ENCODE measurements around the gene ZNF444.

ZNF444 gene

GRCh38 chr19:56107626-56108351 is 33.3 kb upstream of the ZNF444 start:
- no peak overlapping the region for H3K4me3 ChIP-seq (ENCODE audit: extremely low read depth, insufficient read depth, low read length, poor library complexity, severe bottlenecking)
- H3K36me3 ChIP-seq (ENCODE audit: control insufficient read depth, insufficient read depth, low read length), result peaks cover 30% of the 10 kb centered on the region
- no peak overlapping the region for H3K27ac ChIP-seq (ENCODE audit: low read depth, low read length, severe bottlenecking)
- WGBS, 2 experiments (ENCODE audit: insufficient coverage in 2 of 2), result 89 to 90% methylated on average over 21 to 24 of the region's 27 CpGs
- H3K9me3 ChIP-seq (ENCODE audit: control insufficient read depth, low read length), result no peaks in the 10 kb centered on the region
- H3K4me1 ChIP-seq (ENCODE audit: control insufficient read depth, insufficient read depth, low read length, poor library complexity, severe bottlenecking), result peaks cover 35% of the 10 kb centered on the region

DNA sequence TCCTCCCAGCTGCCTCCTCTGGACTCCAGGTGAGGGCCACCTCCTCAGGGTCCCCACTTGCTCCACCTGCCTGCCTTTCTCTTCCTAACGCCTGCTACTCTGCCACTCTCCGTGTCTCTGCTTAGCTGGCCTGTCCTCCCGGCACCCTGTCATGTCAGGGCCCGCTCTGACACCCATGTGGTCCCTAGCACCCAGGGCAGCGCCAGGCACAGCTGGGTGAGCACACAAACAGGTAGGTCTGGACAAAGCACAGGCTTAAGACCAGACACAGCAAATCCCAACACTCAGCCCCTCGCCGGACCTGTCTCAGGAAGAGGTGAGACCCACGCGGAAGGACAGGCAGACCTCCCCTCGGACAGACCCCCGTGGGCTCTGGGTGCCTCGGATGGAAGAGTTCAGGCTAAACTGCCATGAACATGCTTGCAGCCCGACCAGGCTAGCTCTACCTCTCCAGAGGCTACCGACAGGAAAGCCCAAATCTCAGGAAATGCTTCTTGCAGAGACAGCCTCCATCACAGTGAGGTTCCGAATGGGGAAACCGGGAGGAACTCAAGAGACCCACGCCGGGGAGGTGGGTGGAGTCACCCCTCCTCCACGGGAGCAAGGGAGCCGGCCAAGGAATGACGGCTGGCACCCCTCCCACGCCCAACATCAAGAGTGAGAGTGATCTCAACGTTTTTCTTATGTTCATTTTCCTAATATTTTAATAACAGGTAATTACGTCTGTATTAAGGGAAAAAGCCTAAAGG is 32.5 kb upstream of the ZNF444 start:
- H3K4me3 ChIP-seq (ENCODE audit: extremely low read depth, insufficient read depth, low read length, poor library complexity, severe bottlenecking), result no peak overlapping the region
- no peaks in the 10 kb centered on the region for H3K9me3 ChIP-seq (ENCODE audit: control insufficient read depth, low read length)
- peaks cover 24% of the 10 kb centered on the region for H3K36me3 ChIP-seq (ENCODE audit: control insufficient read depth, insufficient read depth, low read length)
- H3K27ac ChIP-seq (ENCODE audit: low read depth, low read length, severe bottlenecking), result peak overlapping the region; percentile 29
- WGBS, 2 experiments (ENCODE audit: insufficient coverage in 2 of 2), result 73 to 82% methylated on average over 18 to 19 of the region's 24 CpGs
- H3K4me1 ChIP-seq (ENCODE audit: control insufficient read depth, insufficient read depth, low read length, poor library complexity, severe bottlenecking), result peaks cover 35% of the 10 kb centered on the region

DNA sequence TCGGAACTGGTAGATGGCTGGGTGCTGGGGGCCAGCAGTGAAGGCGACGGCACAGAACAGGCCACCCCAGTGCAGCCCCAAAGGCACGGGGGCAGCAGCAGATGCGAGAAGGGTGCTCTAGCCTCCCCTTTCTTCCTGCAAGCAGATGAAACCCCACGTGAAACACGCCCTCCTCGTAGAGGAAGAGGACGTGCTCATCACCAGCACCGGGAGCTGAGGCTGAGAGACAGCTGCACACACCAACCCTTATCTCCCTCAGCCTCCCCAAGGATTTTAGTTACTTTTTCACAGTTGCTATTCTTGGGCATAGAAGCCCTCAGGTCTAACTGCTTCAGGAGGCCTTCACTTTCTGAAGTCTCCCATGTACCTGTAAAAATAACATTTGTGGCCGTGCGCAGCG is 31.9 kb upstream of the ZNF444 start:
- H3K4me3 ChIP-seq (ENCODE audit: extremely low read depth, insufficient read depth, low read length, poor library complexity, severe bottlenecking), result no peak overlapping the region
- 78 to 85% methylated on average over 4 to 13 of the region's 13 CpGs for WGBS, 2 experiments (ENCODE audit: insufficient coverage in 2 of 2)
- H3K27ac ChIP-seq (ENCODE audit: low read depth, low read length, severe bottlenecking), result no peak overlapping the region

DNA sequence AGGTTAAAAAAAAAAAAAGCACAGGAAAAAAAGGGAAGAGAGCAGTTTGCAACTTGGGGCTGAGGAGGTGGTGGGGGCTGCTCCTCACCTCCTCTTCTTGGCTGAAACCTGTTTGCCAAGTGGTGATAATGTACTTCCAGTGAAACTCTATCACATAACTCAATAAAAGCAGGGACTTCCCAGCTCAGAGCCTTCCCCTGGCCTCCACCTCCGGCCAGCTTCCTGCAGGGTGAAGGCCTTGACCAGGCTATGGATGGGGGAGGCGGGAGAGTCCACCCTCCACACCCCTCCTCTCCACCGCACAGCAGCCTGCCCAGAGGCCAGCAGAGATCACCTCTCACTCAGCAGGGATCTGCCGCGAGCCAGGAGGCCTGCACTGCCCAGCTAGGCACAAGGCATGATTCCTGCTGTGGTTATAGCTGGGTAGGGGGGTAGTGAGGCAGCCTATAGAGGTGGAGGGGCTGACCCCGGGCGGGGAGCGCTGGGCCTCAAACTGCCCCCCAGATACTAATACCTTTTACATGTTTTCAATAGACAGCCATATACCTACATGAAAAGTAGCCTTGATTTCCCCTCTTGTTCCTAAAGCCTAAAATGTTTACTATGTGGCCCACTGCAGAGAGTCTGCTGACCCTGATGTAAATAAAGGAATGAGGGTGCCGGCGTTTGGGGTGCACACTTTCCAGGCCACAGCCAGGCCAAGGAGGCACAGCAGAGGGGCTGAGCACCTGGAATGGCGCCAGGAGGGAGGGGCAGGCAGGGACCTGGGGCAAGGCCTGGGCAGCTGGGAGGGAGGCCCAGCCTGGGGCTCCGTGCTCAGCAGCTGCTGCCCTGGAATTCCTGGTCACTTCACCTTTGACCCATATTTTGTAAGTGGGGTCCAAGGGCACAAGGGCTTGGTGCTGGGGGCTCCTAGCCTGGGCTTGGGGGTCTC is 30.3 kb upstream of the ZNF444 start:
- Histone ChIP-seq H3K9me3 (ENCODE audit: control insufficient read depth, low read length) (no peaks in the 10 kb centered on the region), H3K27ac (ENCODE audit: low read depth, low read length, severe bottlenecking) (peak overlapping the region; percentile 69), H3K36me3 (ENCODE audit: control insufficient read depth, insufficient read depth, low read length) (peaks cover 32% of the 10 kb centered on the region), H3K4me1 (ENCODE audit: control insufficient read depth, insufficient read depth, low read length, poor library complexity, severe bottlenecking) (peaks cover 36% of the 10 kb centered on the region), H3K4me3 (ENCODE audit: extremely low read depth, insufficient read depth, low read length, poor library complexity, severe bottlenecking) (no peak overlapping the region)
- WGBS, 2 experiments (ENCODE audit: insufficient coverage in 2 of 2), result 70 to 83% methylated on average over 3 to 6 of the region's 12 CpGs

More for the DNA sequence above, 31.9 kb upstream of the ZNF444 start:
- H3K9me3 ChIP-seq (ENCODE audit: control insufficient read depth, low read length), result no peaks in the 10 kb centered on the region
- H3K36me3 ChIP-seq (ENCODE audit: control insufficient read depth, insufficient read depth, low read length), result peaks cover 24% of the 10 kb centered on the region
- H3K4me1 ChIP-seq (ENCODE audit: control insufficient read depth, insufficient read depth, low read length, poor library complexity, severe bottlenecking), result peaks cover 35% of the 10 kb centered on the region

DNA sequence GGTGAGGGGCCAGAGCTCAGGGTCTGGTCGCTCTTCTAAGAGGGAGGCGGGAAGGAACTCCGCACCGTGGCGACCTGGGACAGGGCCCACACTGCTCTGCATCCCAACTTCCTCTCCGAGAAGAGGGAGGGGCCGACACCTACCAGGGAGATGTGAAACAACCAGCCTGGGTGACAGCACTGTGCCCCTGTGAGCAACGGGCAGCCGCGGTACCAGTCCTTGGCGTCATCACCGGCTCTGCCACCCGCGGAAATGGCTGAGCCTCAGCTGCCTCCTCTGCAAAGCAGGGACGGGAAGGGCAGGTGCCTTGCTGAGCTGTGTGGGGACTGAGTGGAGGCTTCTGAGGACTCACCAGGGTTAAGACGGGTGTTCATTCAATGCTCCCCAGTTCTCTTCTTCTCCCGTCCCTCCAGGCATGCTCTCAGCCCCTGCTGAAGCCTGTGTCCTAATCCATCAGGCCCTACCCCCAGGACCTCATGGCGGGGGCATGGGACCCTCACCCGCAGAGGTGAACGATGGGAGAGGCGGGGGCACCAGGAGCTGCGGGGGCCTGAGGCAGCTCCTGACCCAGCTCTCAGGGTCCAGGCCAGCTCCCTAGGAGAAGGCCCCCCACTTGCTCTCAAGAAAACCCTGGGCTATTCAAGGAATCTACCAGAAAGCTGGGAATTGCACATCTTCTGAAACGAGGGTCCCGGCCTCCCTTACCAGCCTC is 29.3 kb upstream of the ZNF444 start:
- Histone ChIP-seq H3K4me3 (ENCODE audit: extremely low read depth, insufficient read depth, low read length, poor library complexity, severe bottlenecking) (no peak overlapping the region), H3K36me3 (ENCODE audit: control insufficient read depth, insufficient read depth, low read length) (peaks cover 26% of the 10 kb centered on the region)
- WGBS, 2 experiments (ENCODE audit: insufficient coverage in 2 of 2), result 65 to 69% methylated on average over 23 to 24 of the region's 24 CpGs

GRCh38 chr19:56112313-56112709 is 28.8 kb upstream of the ZNF444 start:
- H3K9me3 ChIP-seq (ENCODE audit: control insufficient read depth, low read length), result no peaks in the 10 kb centered on the region
- H3K27ac ChIP-seq (ENCODE audit: low read depth, low read length, severe bottlenecking), result no peak overlapping the region
- no peak overlapping the region for H3K4me3 ChIP-seq (ENCODE audit: extremely low read depth, insufficient read depth, low read length, poor library complexity, severe bottlenecking)
- H3K4me1 ChIP-seq (ENCODE audit: control insufficient read depth, insufficient read depth, low read length, poor library complexity, severe bottlenecking), result peaks cover 36% of the 10 kb centered on the region
- 86 to 100% methylated on average over 3 to 6 of the region's 10 CpGs for WGBS, 2 experiments (ENCODE audit: insufficient coverage in 2 of 2)
- peaks cover 27% of the 10 kb centered on the region for H3K36me3 ChIP-seq (ENCODE audit: control insufficient read depth, insufficient read depth, low read length)

More for the DNA sequence above, 29.3 kb upstream of the ZNF444 start:
- Histone ChIP-seq H3K4me1 (ENCODE audit: control insufficient read depth, insufficient read depth, low read length, poor library complexity, severe bottlenecking) (peaks cover 36% of the 10 kb centered on the region), H3K9me3 (ENCODE audit: control insufficient read depth, low read length) (no peaks in the 10 kb centered on the region), H3K27ac (ENCODE audit: low read depth, low read length, severe bottlenecking) (peak overlapping the region; percentile 69)

GRCh38 chr19:56113074-56113632 is 27.9 kb upstream of the ZNF444 start:
- Histone ChIP-seq H3K36me3 (ENCODE audit: control insufficient read depth, insufficient read depth, low read length) (peaks cover 30% of the 10 kb centered on the region), H3K4me1 (ENCODE audit: control insufficient read depth, insufficient read depth, low read length, poor library complexity, severe bottlenecking) (peaks cover 36% of the 10 kb centered on the region), H3K4me3 (ENCODE audit: extremely low read depth, insufficient read depth, low read length, poor library complexity, severe bottlenecking) (no peak overlapping the region), H3K9me3 (ENCODE audit: control insufficient read depth, low read length) (no peaks in the 10 kb centered on the region), H3K27ac (ENCODE audit: low read depth, low read length, severe bottlenecking) (no peak overlapping the region)
- WGBS, 2 experiments (ENCODE audit: insufficient coverage in 2 of 2), result 89 to 91% methylated on average over 18 to 20 of the region's 20 CpGs

GRCh38 chr19:56114051-56114777 is 26.9 kb upstream of the ZNF444 start:
- Histone ChIP-seq H3K27ac (ENCODE audit: low read depth, low read length, severe bottlenecking) (no peak overlapping the region), H3K9me3 (ENCODE audit: control insufficient read depth, low read length) (no peaks in the 10 kb centered on the region), H3K4me1 (ENCODE audit: control insufficient read depth, insufficient read depth, low read length, poor library complexity, severe bottlenecking) (peaks cover 33% of the 10 kb centered on the region), H3K36me3 (ENCODE audit: control insufficient read depth, insufficient read depth, low read length) (peaks cover 41% of the 10 kb centered on the region), H3K4me3 (ENCODE audit: extremely low read depth, insufficient read depth, low read length, poor library complexity, severe bottlenecking) (no peak overlapping the region)
- WGBS, 2 experiments (ENCODE audit: insufficient coverage in 2 of 2), result 81 to 89% methylated on average over 12 to 16 of the region's 19 CpGs

GRCh38 chr19:56114778-56115110 is 26.3 kb upstream of the ZNF444 start:
- Histone ChIP-seq H3K27ac (ENCODE audit: low read depth, low read length, severe bottlenecking) (no peak overlapping the region), H3K4me1 (ENCODE audit: control insufficient read depth, insufficient read depth, low read length, poor library complexity, severe bottlenecking) (peaks cover 31% of the 10 kb centered on the region), H3K36me3 (ENCODE audit: control insufficient read depth, insufficient read depth, low read length) (peaks cover 43% of the 10 kb centered on the region), H3K9me3 (ENCODE audit: control insufficient read depth, low read length) (no peaks in the 10 kb centered on the region), H3K4me3 (ENCODE audit: extremely low read depth, insufficient read depth, low read length, poor library complexity, severe bottlenecking) (no peak overlapping the region)
- 94% methylated on average over 9 to 10 of the region's 10 CpGs for WGBS, 2 experiments (ENCODE audit: insufficient coverage in 2 of 2)
